LNCaP clone FGC (cell line): ENCODE measurements around the gene SVIL.

Experiments
- DNase-seq: peaks from one replicate; pipeline ENCODE4 v3.0.0-alpha.2; 2011; ENCODE audit warnings: low read depth
- H3K4me3 ChIP-seq: 2 replicates; pipeline ENCODE4 v1.5.1; 2011; ENCODE audit warnings: mild to moderate bottlenecking, low read depth, low read length, control low read depth
- TF ChIP-seq, protein P1 (sequence below): IDR thresholded peaks from 2 replicates; pipeline ENCODE4 v1.5.1; 2012; ENCODE audit warnings: mild to moderate bottlenecking; ENCODE audit not compliant: control insufficient read depth, insufficient read depth; ENCODE audit errors: extremely low read depth

Gene SVIL

DNA sequence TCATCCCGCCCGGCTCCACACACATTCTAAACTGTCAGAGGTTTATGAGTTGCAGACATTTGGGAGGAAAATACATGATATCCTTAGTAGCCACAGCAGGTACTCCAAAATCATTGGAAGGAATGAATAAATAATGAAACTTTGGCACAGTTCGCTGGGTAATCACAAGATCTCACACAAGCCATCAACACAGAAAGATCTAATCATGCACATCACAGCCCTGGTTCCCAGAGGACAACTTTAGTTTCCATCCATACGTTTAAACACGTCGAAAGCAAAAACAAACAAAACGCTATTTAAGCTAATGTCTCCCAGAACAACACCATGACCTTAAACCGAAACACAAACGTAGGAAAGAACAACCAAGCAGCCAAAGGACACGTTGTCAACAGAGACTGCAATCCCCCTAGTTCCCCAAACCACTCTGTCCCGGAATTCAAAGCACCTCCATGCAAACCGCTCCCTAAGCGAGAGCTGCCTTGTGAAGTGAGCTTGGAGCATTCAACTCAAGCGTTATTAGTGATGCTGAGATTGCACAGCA, 12.3 kb downstream of the SVIL start:
- no peak overlapping the region for H3K4me3 ChIP-seq
- TF ChIP-seq, protein P1, sequence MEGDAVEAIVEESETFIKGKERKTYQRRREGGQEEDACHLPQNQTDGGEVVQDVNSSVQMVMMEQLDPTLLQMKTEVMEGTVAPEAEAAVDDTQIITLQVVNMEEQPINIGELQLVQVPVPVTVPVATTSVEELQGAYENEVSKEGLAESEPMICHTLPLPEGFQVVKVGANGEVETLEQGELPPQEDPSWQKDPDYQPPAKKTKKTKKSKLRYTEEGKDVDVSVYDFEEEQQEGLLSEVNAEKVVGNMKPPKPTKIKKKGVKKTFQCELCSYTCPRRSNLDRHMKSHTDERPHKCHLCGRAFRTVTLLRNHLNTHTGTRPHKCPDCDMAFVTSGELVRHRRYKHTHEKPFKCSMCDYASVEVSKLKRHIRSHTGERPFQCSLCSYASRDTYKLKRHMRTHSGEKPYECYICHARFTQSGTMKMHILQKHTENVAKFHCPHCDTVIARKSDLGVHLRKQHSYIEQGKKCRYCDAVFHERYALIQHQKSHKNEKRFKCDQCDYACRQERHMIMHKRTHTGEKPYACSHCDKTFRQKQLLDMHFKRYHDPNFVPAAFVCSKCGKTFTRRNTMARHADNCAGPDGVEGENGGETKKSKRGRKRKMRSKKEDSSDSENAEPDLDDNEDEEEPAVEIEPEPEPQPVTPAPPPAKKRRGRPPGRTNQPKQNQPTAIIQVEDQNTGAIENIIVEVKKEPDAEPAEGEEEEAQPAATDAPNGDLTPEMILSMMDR: no peak
- DNase-seq: no peak

DNA sequence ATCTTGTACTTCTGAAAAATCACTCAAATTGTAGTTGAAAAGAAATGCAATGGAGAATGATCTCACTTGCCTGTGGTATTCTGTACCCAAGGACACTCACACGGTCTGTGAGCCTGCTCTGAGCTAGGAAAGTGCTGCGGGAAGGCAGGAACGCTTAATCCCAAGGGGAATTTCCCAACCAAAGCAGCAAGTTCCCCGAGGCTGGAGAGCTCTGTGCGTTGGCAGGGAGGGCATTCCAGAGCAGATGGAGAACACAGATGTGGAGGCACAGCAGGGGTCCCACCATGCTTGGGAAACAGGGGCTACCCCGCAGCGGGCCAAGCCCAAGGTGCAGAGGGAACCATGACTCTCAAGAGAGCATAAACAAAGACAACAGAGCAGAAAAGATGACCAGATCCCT, 13.6 kb downstream of the SVIL start:
- DNase-seq: no peak
- TF ChIP-seq, protein P1: no peak

GRCh38 chr10:29620112-29620690, 14.6 kb downstream of the SVIL start:
- TF ChIP-seq, protein P1: no peak
- DNase-seq: no peak
- no peak overlapping the region for H3K4me3 ChIP-seq

More for the DNA sequence above, 13.6 kb downstream of the SVIL start:
- no peak overlapping the region for H3K4me3 ChIP-seq

DNA sequence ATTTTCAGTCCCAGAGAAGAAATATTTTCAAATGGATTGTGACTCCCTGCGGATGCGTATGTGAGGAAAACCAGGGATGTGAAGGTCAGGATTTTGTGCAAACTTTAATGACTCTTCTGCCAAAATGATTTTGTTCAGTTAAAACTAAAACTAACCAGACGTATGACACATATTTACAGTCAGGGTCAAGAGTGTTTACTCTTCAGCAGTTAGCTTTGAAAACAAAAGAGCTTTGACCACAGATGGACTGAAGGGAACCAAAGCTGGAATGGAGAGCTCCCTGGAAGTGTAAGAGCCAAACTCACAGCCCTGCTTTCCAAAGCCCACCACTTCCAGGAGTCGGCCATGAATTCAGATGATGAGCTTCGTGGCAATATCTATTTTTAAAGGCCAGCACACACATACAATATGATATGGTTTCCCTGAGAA, 15.5 kb downstream of the SVIL start:
- no peak overlapping the region for H3K4me3 ChIP-seq
- TF ChIP-seq, protein P1: no peak
- no peak for DNase-seq

DNA sequence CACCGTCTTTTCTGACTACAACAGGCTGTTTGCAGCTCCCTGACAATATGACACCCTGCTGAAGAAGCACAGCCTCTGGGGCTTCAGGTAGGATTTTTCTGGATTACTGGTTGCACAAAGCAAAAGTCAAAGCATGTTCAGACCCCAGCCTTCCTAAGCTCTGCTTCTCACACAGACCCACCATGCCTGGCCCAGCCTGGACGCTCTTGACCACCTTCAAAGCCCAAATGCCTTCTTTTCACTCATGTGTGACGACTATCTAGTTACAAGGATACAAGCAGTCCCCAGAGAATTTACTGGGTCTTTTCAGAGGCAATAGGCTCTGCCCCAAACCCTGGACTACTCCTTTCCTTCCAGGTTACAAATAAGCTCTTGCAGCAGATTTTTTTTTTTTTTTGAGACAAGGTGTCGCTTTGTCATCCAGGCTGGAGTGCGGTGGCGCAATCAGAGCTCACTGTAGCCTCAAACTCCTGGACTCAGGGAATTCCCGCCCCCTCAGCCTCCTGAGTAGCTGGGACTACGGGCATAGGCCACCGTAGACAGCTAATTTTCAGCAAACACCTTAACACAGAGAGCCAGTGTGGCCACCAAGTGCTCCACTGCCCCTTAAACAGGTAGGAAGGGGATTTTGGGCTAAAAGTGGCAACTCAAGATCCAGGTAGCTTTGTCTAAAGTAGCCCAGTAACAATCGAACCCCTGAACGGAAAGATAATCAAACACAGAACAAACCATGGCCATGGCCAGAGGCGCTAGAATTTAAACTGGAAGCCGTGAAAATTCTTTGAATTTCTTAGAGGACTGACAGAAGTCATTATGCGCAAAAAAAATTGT, 16.2 kb downstream of the SVIL start:
- DNase-seq: no peak
- TF ChIP-seq, protein P1: no peak
- no peak overlapping the region for H3K4me3 ChIP-seq

GRCh38 chr10:29617880-29618340, 16.9 kb downstream of the SVIL start:
- TF ChIP-seq, protein P1: no peak

GRCh38 chr10:29616542-29616941, 18.2 kb downstream of the SVIL start:
- H3K4me3 ChIP-seq: no peak overlapping the region
- no peak for DNase-seq
- TF ChIP-seq, protein P1: no peak

More at GRCh38 chr10:29617880-29618340, 16.9 kb downstream of the SVIL start:
- no peak overlapping the region for H3K4me3 ChIP-seq
- DNase-seq: no peak
